Suppressor macrophage treated with lipopolysaccharide for 4 hours (primary cell): ENCODE data around the gene UBE3C.
"Not testable (repeated sequence)": the region's sequence is repeated elsewhere in the genome, so short reads cannot be mapped to it uniquely, and the experiment has no call there.

Source experiments
- DNase-seq: peaks from one replicate; pipeline ENCODE4 v3.0.0-alpha.2; 2020

The UBE3C gene

DNA sequence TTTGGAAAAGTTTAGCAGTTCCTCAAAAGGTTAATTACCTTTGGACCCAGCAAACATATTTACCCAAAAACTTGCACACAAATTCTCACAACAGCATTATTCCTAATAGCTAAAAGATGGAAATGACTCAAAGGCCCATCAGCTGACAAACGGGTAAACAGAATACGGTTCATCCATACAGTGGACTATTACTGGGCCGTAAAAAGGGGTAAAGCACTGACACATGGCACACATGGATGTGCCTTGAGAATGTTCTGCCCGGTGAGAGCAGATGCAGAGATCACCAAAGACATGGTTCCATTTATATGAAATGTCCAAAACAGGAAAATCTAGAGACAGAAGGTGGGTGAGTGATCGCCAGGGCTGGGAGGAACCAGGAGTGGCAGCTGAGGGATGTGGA is 102.9 kb downstream of the UBE3C start:
- no peak for DNase-seq

- no peak for DNase-seq
These were observed 106.0 kb downstream of the UBE3C start for GRCh38 chr7:157244516-157245294.

DNA sequence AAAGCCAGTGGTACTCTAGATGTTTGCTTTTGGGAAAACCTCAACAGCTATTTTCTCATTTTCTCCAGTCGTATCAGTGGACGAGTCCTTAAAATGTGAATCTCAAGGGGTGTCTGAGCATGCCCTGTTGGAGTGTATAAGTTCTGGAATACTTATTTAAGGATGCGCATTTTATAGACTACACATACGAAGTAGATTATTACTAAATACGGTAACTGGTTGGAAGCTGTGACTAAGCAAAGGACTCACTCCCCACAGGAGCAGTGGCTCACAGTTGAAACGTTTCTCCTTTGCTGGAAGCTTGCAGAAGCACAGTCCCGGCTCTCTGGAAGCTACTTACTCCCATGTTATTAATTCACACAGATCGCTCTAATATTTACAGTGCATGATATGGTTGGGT is 107.3 kb downstream of the UBE3C start:
- DNase-seq, result no peak

DNA sequence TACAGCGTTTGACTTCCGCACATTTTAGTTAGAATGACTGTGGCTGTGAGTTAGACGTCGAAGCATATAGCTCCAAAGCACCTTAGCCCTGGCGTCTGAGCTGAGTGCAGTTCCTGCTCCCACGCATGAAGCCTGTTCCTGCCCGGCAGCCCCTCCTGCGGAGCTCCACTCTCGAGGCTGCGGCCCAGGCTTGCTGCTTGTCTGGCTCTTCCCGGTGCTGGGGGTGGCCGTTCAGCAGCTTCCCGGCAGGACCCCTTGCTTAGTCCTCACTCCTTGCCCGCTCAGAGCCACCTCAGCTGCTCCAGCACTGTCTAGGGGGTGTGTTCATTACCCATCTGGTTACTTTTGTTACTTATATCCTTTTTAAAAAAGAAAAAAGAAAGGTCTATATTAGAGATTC is 109.9 kb downstream of the UBE3C start:
- DNase-seq, result no peak

GRCh38 chr7:157250605-157251228 is 112.0 kb downstream of the UBE3C start:
- DNase-seq, result peak; percentile 70

GRCh38 chr7:157251817-157252216 is 113.1 kb downstream of the UBE3C start:
- not testable (repeated sequence) for DNase-seq

DNA sequence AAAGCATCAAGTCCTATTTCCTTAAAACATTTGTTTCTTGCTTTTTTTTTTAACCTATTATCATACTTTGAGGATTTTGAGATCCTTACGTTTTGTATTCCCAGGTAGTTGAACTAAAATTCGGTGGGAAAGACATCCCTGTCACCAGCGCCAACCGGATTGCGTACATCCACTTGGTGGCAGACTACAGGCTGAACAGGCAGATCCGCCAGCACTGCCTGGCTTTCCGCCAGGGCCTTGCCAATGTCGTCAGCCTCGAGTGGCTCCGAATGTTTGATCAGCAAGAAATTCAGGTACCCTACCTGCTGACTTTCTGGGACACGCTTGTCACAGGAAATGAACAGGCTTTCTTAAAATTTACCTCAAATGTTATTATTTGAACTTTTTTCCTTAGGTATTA is 115.1 kb downstream of the UBE3C start:
- DNase-seq, result no peak

GRCh38 chr7:157254781-157255180 is 116.1 kb downstream of the UBE3C start:
- DNase-seq, result not testable (repeated sequence)

- no peak for DNase-seq
These were observed 116.5 kb downstream of the UBE3C start for GRCh38 chr7:157255201-157255606.

DNA sequence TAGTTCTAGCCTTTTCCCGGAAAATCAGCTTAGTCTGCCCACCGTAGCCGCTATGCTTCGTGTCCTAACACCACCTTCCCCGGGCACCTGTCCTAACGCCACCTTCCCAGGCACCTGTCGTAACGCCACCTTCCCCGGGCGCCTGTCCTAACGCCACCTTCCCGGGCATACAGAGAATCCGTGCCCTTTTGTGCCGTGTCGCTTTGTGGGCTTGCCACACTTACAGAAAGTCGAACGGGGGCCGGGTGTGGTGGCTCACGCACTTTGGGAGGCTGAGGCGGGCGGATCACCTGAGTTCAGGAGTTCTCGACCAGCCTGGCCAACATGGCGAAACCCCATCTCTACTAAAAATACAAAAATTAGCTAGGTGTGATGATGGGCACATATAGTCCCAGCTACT is 124.4 kb downstream of the UBE3C start:
- no peak for DNase-seq

DNA sequence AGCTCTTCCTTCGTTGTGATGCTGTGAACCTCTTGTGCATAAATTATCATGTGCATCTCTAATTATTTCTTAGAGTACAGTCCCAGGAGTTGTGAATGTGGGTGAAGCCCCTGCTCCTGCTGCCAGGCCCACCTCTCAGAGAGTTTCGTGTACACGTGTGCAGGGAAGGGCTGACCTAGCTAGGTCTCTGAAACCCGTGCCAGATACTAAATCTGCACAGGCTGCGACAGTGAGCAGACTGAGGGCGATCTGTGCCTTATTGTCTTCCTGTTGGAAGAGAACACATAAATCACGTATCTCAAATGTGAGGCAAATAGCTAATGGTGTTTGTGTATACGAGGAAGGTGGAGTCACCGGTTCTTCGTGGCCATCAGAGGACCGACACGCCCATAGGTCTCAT is 126.3 kb downstream of the UBE3C start:
- DNase-seq, result no peak

DNA sequence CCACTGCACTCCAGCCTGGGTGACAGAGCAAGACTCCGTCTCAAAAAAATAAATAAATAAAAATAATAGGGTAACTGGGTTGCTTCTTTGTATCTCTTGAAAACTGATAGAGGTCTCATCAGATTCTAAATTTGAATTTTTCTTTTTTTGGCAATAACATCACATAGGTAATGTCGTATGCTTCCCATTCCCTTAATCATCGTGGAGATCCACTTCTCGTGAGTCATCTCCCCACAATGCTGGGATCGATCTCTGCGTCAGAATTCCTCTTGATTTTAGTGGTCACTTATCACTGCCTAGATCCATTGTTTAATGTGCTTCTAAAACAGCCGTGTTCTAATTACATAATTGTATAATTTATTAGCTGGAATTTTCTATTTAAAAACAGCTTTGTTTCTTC is 127.5 kb downstream of the UBE3C start:
- no peak for DNase-seq

DNA sequence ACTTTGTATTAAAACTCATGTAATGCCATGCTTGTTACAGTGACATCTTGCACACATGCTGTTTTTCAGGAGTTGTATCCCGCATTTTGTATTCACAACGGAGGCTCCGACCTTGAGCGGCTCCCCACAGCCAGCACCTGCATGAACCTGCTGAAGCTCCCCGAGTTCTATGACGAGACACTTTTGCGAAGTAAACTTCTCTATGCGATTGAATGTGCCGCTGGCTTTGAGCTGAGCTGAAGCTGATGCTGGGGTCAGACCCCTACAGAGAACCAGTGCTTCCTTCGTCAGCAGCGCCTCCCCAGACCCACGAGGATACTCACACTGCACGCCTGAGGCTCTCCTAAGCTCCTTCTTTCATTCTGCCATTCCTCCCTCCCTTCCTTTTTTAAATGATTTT is 128.8 kb downstream of the UBE3C start:
- no peak for DNase-seq

GRCh38 chr7:157267956-157268355 is 129.2 kb downstream of the UBE3C start:
- DNase-seq, result no peak

DNA sequence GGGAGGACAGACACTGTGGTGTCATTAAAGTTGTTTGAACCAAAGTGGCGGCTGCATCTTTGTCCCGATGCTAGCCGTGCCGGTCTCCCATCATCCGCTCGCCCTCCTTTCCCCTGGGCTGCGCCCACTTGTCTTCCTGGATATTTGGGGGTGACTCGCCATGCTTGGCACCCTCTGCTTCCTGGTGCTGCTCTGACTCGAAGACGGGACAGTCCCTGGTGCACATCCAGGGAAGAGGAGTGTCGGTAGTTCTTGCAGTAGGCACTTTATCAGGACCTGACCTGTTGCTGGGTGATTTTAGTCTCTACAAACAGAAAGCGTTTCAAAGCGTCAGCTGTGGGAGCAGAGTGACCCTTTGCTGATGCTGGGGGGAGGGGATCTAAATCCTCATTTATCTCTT is 129.8 kb downstream of the UBE3C start:
- DNase-seq, result no peak

DNA sequence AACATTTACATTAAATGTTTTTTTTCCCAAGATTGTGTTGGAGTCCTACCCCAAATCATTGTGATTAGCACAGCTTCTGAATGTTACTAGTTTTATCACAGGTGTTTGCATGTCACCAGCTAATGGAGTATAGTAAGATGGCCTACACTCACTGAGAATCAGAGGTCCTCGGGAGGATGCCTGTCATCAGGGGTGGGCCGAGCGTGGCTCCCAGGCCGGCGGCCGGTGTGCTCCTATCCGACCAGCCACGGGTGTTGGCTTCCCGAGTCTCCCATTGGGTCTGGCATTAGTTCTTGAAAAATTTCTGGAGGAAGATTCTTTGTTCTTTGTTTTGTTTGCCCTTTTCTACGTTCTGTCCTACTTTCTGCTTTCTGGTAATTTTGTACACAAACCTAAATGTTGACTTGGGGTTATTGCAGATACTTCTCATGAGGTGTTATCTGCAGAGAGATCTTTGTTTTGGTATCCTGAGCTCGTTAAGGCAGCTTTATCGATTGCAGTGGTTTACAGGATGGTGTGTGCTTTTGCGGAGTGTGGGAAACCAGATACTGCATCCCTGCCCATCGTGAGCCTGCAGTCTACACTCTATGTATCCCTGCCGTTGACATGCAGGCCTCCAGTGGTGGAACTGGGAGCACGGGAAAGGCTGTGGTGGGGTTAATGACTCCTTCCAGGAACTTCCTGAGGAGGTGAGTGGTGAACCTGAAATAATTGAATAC is 130.8 kb downstream of the UBE3C start:
- DNase-seq, result no peak

GRCh38 chr7:157270060-157270444 is 131.3 kb downstream of the UBE3C start:
- DNase-seq, result no peak

GRCh38 chr7:157271315-157271990 is 132.7 kb downstream of the UBE3C start:
- no peak for DNase-seq

- peak; percentile 50 for DNase-seq
These were observed 133.2 kb downstream of the UBE3C start for GRCh38 chr7:157271991-157272324.

DNA sequence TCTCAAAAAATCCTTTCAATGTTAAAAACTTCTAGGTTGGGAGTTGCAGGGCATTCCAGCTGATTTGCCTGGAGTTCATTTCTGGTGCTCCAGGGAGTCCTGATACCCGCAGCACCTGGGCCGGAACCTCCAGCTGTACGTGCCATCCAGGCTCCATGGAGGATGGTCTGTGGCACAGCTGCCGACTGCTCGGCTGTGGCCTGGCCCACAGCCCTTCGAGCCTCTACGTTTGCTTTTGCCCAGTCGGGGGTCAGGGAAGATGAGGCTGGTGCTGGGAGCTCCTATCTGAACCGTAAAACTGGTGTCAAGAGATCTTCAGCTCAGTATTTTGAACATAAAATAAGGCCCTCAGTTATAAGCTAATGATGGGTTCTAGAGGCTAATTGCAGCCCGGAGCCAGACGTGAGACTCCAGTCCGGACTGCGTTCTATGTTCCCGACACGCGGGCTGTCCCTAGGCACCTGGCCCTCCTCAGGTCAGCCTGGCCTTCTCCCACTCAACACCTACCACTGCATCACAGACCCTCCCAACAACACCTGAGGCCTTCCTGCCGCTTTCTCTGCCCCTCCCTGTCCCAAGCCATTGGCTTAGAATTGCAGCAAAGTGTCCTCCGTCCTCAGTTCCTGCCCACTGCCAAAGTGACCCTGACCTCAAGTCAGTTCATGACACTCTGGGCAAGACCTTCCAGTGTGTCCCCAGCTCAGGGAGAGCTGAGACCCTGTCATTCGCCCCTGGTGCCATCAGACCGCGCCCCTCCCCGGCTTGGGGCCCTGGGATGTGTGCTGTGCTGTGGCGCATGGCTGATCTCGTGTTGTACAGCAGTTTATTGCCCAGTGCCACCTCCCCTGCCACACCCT is 133.9 kb downstream of the UBE3C start:
- no peak for DNase-seq

GRCh38 chr7:157273208-157274093 is 134.7 kb downstream of the UBE3C start:
- DNase-seq, result peak; percentile 81
